Middle frontal gyrus (tissue), 1 donor: ENCODE results near the gene PDE4D.

Experiments used
- DNase-seq: peaks from one replicate; pipeline ENCODE4 v3.0.0-alpha.2; 2015; ENCODE audit warnings: low spot score; ENCODE audit errors: extremely low spot score

PDE4D gene

GRCh38 chr5:59126708-59127573 lies 766.6 kb downstream of the PDE4D start:
- DNase-seq: no peak

GRCh38 chr5:59126016-59126707 lies 767.4 kb downstream of the PDE4D start:
- DNase-seq: no peak

GRCh38 chr5:59125011-59125961 lies 768.2 kb downstream of the PDE4D start:
- no peak for DNase-seq

- no peak for DNase-seq
Observed at GRCh38 chr5:59123595-59124561, 769.6 kb downstream of the PDE4D start.

GRCh38 chr5:59119480-59119879 lies 774.0 kb downstream of the PDE4D start:
- no peak for DNase-seq

- no peak for DNase-seq
Observed at GRCh38 chr5:59117320-59117719, 776.2 kb downstream of the PDE4D start.

GRCh38 chr5:59116231-59116865 lies 777.2 kb downstream of the PDE4D start:
- no peak for DNase-seq

GRCh38 chr5:59115345-59115744 lies 778.2 kb downstream of the PDE4D start:
- DNase-seq: no peak

GRCh38 chr5:59109383-59109782 lies 784.1 kb downstream of the PDE4D start:
- DNase-seq: no peak

GRCh38 chr5:59107692-59108091 lies 785.8 kb downstream of the PDE4D start:
- no peak for DNase-seq

- DNase-seq: no peak
Observed at GRCh38 chr5:59104400-59105127, 789.0 kb downstream of the PDE4D start.

- no peak for DNase-seq
Observed at GRCh38 chr5:59103303-59103702, 790.2 kb downstream of the PDE4D start.

- no peak for DNase-seq
Observed at GRCh38 chr5:59102437-59102836, 791.1 kb downstream of the PDE4D start.

GRCh38 chr5:59100875-59101274 lies 792.7 kb downstream of the PDE4D start:
- no peak for DNase-seq

GRCh38 chr5:59099995-59100345 lies 793.6 kb downstream of the PDE4D start:
- DNase-seq: no peak

- no peak for DNase-seq
Observed at GRCh38 chr5:59099270-59099994, 794.1 kb downstream of the PDE4D start.

GRCh38 chr5:59098743-59099142 lies 794.8 kb downstream of the PDE4D start:
- no peak for DNase-seq

GRCh38 chr5:59097712-59098111 lies 795.8 kb downstream of the PDE4D start:
- DNase-seq: no peak

- DNase-seq: no peak
Observed at GRCh38 chr5:59097116-59097515, 796.4 kb downstream of the PDE4D start.
